B cell (primary cell): ENCODE measurements around the gene COBLL1. TPM values are rescaled to one million over a fixed set of nuclear protein-coding genes. Genes with fewer than 3 reads are reported as not detected.

ENCODE experiments used
- ATAC-seq: fragments of 200-7000 bp; cut with Tn5 transposase; one replicate; pipeline ENCODE4 v1.10.0; 2021; ENCODE audit warnings: low read depth, mild to moderate bottlenecking, moderate number of reproducible peaks, moderate library complexity
- CTCF ChIA-PET: fragments of 350-600 bp; sonication (Branson Sonifier 250); formaldehyde crosslinking; loops from one replicate; lab custom pipeline; 2021; ENCODE audit warnings: antibody characterized with exemption, inconsistent platforms; lab: Charles Lee
- POLR2A ChIA-PET: fragments of 350-600 bp; sonication (Branson Sonifier 250); formaldehyde crosslinking; loops from one replicate; lab custom pipeline; 2021; ENCODE audit warnings: antibody characterized with exemption; lab: Charles Lee
- DNase-seq: peaks from one replicate; pipeline ENCODE4 v3.0.0; 2013
- H2AFZ ChIP-seq: 2 replicates; pipeline ENCODE4 v1.6.1; 2012; ENCODE audit warnings: mild to moderate bottlenecking, low read depth, low read length; ENCODE audit not compliant: insufficient read depth, poor library complexity, severe bottlenecking
- H3K27ac ChIP-seq, 2 donors: 1 replicate in 1 of 2; 2 replicates in 1 of 2; pipeline ENCODE4 v1.5.1; 2012 to 2013; ENCODE audit warnings: low read length in 2 of 2, mild to moderate bottlenecking in 2 of 2, moderate library complexity in 1 of 2
- H3K27me3 ChIP-seq, 4 experiments: fragments of 200-600 bp in 1 of 4; sonication (generic) in 1 of 4; replicated peaks in 1 of 4; 1 replicate in 2 of 4; 2 replicates in 2 of 4; pipeline versions ENCODE4 v1.6.1 to v1.7.0; 2013 to 2016; ENCODE audit warnings: low read length in 3 of 4, mild to moderate bottlenecking in 2 of 4, mixed read lengths in 1 of 4, moderate library complexity in 1 of 4; ENCODE audit not compliant: insufficient read depth in 4 of 4, control insufficient read depth in 3 of 4; ENCODE audit errors: control extremely low read depth in 1 of 4
- H3K36me3 ChIP-seq, 2 experiments: replicated peaks in 1 of 2; 1 replicate in 1 of 2; 2 replicates in 1 of 2; pipeline versions ENCODE4 v1.6.1 to v1.7.1; 2013; ENCODE audit warnings: low read length in 1 of 2; ENCODE audit not compliant: insufficient read depth in 2 of 2, control insufficient read depth in 1 of 2; ENCODE audit errors: control extremely low read depth in 1 of 2, extremely low read depth in 1 of 2
- H3K4me1 ChIP-seq, 2 donors: fragments of 200-600 bp in 1 of 2; sonication (generic) in 1 of 2; 1 replicate in 1 of 2; 2 replicates in 1 of 2; pipeline versions ENCODE4 v1.5.1 to v1.6.1; 2013 to 2017; ENCODE audit warnings: low read length in 2 of 2; ENCODE audit not compliant: control insufficient read depth in 2 of 2, insufficient read depth in 2 of 2
- H3K4me2 ChIP-seq: replicated peaks from 2 replicates; pipeline ENCODE3; 2012; ENCODE audit warnings: mild to moderate bottlenecking, low read depth, low read length; ENCODE audit not compliant: poor library complexity, severe bottlenecking
- H3K4me3 ChIP-seq, 5 experiments: fragments of 200-600 bp in 1 of 5; sonication (generic) in 1 of 5; 1 replicate in 3 of 5; 2 replicates in 2 of 5; pipeline versions ENCODE4 v1.5.1 to v1.7.0; 2011 to 2016; ENCODE audit warnings: low read length in 4 of 5, mild to moderate bottlenecking in 4 of 5, low read depth in 2 of 5, control low read depth in 1 of 5, moderate library complexity in 1 of 5; ENCODE audit not compliant: insufficient read depth in 1 of 5; ENCODE audit errors: control extremely low read depth in 1 of 5, extremely low read depth in 1 of 5
- H3K79me2 ChIP-seq: fragments of 200-600 bp; sonication (generic); one replicate; pipeline ENCODE4 v1.6.0; 2016; ENCODE audit warnings: low read length; ENCODE audit not compliant: control insufficient read depth, insufficient read depth
- H3K9ac ChIP-seq: fragments of 200-600 bp; sonication (generic); 2 replicates; pipeline ENCODE4 v1.6.1; 2017; ENCODE audit warnings: mild to moderate bottlenecking, low read length, moderate library complexity
- H3K9me3 ChIP-seq, 3 donors: one replicate each; pipeline versions ENCODE4 v1.6.1 to v1.7.1; 2013; ENCODE audit warnings: low read length in 2 of 3; ENCODE audit not compliant: control insufficient read depth in 2 of 3, insufficient read depth in 1 of 3; ENCODE audit errors: control extremely low read depth in 1 of 3
- H4K20me1 ChIP-seq: 2 replicates; pipeline ENCODE4 v1.6.0; 2012; ENCODE audit warnings: mild to moderate bottlenecking, low read length; ENCODE audit not compliant: insufficient read depth, control insufficient read depth, poor library complexity, severe bottlenecking
- H3K27ac Mint-ChIP-seq: one replicate; pipeline ENCODE4 v1.8.0; 2021; ENCODE audit warnings: mixed read lengths
- H3K27me3 Mint-ChIP-seq: one replicate; pipeline ENCODE4 v1.8.0; 2021; ENCODE audit warnings: mixed read lengths
- H3K4me1 Mint-ChIP-seq: one replicate; pipeline ENCODE4 v1.8.0; 2021; ENCODE audit warnings: mixed read lengths
- H3K4me3 Mint-ChIP-seq: one replicate; pipeline ENCODE4 v1.8.0; 2021; ENCODE audit warnings: mixed read lengths
- H3K9me3 Mint-ChIP-seq: one replicate; pipeline ENCODE4 v1.8.0; 2022; ENCODE audit warnings: mixed read lengths; ENCODE audit not compliant: insufficient read depth
- CTCF ChIP-seq: fragments of 200-600 bp; IDR thresholded peaks from one replicate; pipeline ENCODE4 v1.8.0; 2022; ENCODE audit warnings: antibody characterized with exemption, mild to moderate bottlenecking
- EZH2 ChIP-seq: IDR thresholded peaks from 2 replicates; pipeline ENCODE4 v1.6.1; 2012; ENCODE audit warnings: borderline replicate concordance, low read depth, mild to moderate bottlenecking, moderate library complexity, low read length; ENCODE audit not compliant: insufficient read depth, poor library complexity, severe bottlenecking
- WGBS: methylation state at CpG from one replicate; pipeline ENCODE4 v1.1.5; 2013; ENCODE audit warnings: missing lambda C conversion rate; ENCODE audit not compliant: insufficient coverage; 5-methylcytosine and 5-hydroxymethylcytosine counted together
- intact Hi-C: fragments of 100-400 bp; cut with micrococcal nuclease; formaldehyde crosslinking; loops from one replicate; pipeline ENCODE4 v1.10.0; 2022
- polyA plus RNA-seq: library from polyadenylated mRNA; depleted of rRNA; stranded (reverse); fragments of >200 nt; gene quantifications from 2 replicates; pipeline ENCODE4 v1.2.3, GENCODE V29; 2012
- total RNA-seq, 2 donors: library from RNA; stranded (reverse); fragments of 120-200 nt in 1 of 2; gene quantifications; 1 replicate in 1 of 2; 2 replicates in 1 of 2; pipeline versions ENCODE4 v1.2.3 to v1.2.4, GENCODE V29; 2013 to 2022

COBLL1 gene
- total and polyA plus RNA-seq, 2 donors (not counting 1 experiment from before 2014, with no cell fraction given), result 45.1 to 234 TPM

GRCh38 chr2:164785457-164785856, 56.2 kb downstream of the COBLL1 start:
- Histone ChIP-seq H3K36me3 (peaks cover 1 to 2% of the 10 kb centered on the region in 2 experiments), H3K27ac (peak overlapping the region in 1 of 2 donors; percentile 45), H3K4me3 (peak overlapping the region in 1 of 5 experiments; percentile 1), H3K9me3 (no peaks in the 10 kb centered on the region), H3K27me3 (no peaks in the 10 kb centered on the region), H3K79me2 (peaks cover 63% of the 10 kb centered on the region), H3K4me1 (peaks cover 9 to 12% of the 10 kb centered on the region in 2 donors), H3K9ac (peak overlapping the region; percentile 1), H2AFZ (peak overlapping the region; percentile 20), H3K4me2 (peak overlapping the region; percentile 39), H4K20me1 (peaks cover 5% of the 10 kb centered on the region)
- 20% methylated on average over 1 of the region's 1 CpG for WGBS
- Mint-ChIP-seq H3K27me3 (no peaks in the 10 kb centered on the region), H3K4me3 (no peak overlapping the region), H3K27ac (no peak overlapping the region), H3K9me3 (no peaks in the 10 kb centered on the region), H3K4me1 (peaks cover 33% of the 10 kb centered on the region)
- POLR2A ChIA-PET, result interaction anchor here (1.1 kb wide), 1 partner anchor 9 kb away, joined by 6 read pairs; no protein-coding TSS in a partner anchor
- intact Hi-C loops, result no loop called here
- no peak for DNase-seq
- TF ChIP-seq CTCF, result no peak
- TF ChIP-seq EZH2, result no peak
- no peak for ATAC-seq
- CTCF ChIA-PET, result interaction anchor here (1.2 to 1.3 kb wide), 3 partner anchors 12 to 128 kb away, joined by 3 read pairs; no protein-coding TSS in a partner anchor

- Mint-ChIP-seq H3K9me3 (no peaks in the 10 kb centered on the region), H3K4me1 (peaks cover 33% of the 10 kb centered on the region), H3K27me3 (no peaks in the 10 kb centered on the region), H3K4me3 (no peak overlapping the region), H3K27ac (no peak overlapping the region)
- Histone ChIP-seq H3K79me2 (peaks cover 62% of the 10 kb centered on the region), H3K4me3 (no peak overlapping the region), H3K36me3 (peaks cover 1 to 2% of the 10 kb centered on the region in 2 experiments), H3K9me3 (no peaks in the 10 kb centered on the region), H4K20me1 (peaks cover 5% of the 10 kb centered on the region), H3K27me3 (no peaks in the 10 kb centered on the region), H3K4me1 (peaks cover 9 to 12% of the 10 kb centered on the region in 2 donors), H2AFZ (no peak overlapping the region), H3K27ac (no peak overlapping the region), H3K9ac (no peak overlapping the region), H3K4me2 (no peak overlapping the region)
- 100% methylated on average over 2 of the region's 2 CpGs for WGBS
- intact Hi-C loops, result no loop called here
- ChIA-PET CTCF (no interaction called here), POLR2A (no interaction called here)
- TF ChIP-seq CTCF, result no peak
- ATAC-seq (no peak), DNase-seq (no peak)
Measured at GRCh38 chr2:164784376-164784775, 57.2 kb downstream of the COBLL1 start.
